ENCODE data around the gene LBH.

LBH gene

GRCh38 chr2:30217644-30218337, 13.5 kb upstream of the LBH start:
- DNase-seq, result no peak

DNA sequence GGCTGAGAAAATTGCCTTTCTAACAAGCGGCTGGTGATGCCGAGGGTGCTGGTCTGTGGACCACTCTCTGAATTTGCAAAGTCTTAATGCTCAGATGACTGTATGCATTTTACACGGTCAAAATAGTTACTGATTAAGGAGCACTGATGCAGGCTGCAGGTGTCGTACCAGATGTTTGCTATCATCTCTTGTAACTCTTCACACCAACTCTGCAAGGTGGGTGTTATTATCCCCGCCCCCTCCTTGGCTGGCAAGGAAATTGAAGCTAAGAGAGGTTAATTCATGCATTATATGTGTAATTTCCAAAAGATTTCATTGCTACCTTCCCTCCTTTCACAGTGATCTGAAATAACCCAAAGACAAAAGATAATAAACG, 13.0 kb upstream of the LBH start:
- DNase-seq, result no peak

DNA sequence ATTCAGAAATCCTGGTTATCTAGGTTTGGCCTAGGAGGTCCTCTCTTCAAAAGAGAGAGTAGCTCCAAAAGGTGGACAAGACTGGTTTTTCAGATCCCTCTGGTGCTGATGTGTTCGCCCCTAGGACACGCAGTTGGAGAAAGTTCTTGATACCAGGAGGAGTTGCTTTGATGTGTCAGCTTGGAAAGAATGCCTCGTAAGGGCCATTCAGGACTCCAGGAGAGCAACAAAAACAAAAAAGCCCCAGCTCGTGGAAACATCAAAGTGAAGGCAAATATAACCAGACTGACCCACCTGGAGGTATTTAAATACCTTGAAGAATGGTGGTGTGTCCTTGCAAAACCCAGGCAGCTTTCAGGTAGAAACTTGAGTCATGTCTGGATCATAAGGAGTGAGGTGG, 12.5 kb upstream of the LBH start:
- DNase-seq, result no peak

- DNase-seq, result no peak
These were observed 11.2 kb upstream of the LBH start for GRCh38 chr2:30219886-30220875.

DNA sequence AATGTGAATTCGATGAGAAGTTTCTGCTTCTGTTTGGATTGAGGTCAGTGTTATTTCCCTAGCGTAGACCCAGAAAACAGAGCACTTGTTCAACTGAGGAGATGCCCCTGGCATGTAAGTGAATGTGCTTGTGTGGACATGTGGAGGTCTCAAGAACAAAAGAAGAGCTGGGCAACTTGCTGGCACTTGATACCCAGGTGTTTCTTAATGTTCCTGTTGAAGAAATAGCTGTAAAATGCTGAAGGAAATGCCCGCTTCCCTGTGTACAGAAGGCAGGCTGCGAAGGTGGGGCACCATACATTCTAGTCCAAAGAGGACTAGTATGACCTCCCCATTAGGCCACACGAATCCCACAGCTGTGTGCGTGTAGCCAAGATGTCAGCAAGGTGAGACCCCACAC, 9.8 kb upstream of the LBH start:
- DNase-seq, result no peak

- no peak for DNase-seq
These were observed 9.3 kb upstream of the LBH start for GRCh38 chr2:30222031-30222430.

GRCh38 chr2:30222636-30223360, 8.5 kb upstream of the LBH start:
- DNase-seq, result no peak

- no peak for DNase-seq
These were observed 7.9 kb upstream of the LBH start for GRCh38 chr2:30223413-30223874.

GRCh38 chr2:30224151-30224550, 7.2 kb upstream of the LBH start:
- no peak for DNase-seq

GRCh38 chr2:30225131-30225762, 6.1 kb upstream of the LBH start:
- no peak for DNase-seq

- DNase-seq, result no peak
These were observed 4.9 kb upstream of the LBH start for GRCh38 chr2:30226144-30227032.

GRCh38 chr2:30229596-30229995, 1.7 kb upstream of the LBH start:
- DNase-seq, result no peak

DNA sequence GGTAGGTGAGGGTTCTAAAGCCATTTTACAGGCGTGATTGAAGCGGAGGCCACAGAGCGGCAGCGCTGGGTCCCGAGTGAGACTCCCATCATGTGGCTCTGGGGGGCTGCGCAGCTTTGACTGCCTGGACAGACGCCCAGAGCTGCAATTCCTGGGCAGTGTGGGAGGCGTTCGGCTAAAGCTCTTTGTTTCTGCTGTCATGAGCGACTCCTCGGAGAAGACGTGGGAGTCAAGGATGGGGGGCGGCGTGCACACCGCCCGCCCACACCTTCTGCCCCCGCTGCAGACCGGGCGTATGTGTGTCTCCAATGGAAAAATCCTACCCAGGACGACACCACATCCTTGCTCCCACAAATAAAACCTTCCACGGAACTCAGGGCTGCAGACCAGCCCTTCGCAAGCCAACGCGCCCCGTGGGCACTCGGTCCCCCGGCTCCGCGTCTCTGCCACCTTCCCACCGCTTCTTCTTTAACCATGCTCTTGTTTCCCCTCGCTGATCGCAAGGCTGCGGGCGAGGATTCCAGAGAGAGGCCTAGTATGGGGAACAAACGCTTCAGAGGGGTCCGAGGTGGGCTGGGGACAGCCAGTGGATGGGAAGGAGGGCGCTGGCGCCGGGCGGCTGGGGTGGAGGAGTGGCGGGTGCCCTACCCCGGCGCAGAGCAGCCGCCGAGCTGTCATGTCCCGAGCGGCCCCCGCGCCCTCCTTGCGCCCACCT, 680 bp upstream of the LBH start:
- DNase-seq, result peak; percentile 59

- DNase-seq, result peak; percentile 80
These were observed 864 bp downstream of the LBH start for GRCh38 chr2:30231996-30232800.

DNA sequence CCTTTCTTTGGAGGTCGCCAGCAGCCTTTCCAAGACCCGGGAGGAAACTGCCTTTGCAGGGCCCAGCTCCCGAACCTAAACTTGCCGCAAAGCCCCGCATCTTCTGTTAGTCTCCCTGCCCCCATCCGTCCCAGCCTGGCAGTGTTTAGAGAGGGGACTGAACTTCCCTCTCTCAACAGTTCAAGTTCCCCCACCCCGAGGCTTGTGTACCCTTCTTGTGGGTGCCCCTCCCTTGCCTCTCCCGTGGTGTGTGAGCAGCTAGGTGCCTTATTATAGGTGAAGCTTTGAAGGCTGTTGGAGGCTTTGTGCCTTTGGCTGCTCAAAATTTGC, 1.4 kb downstream of the LBH start:
- peak; percentile 61 for DNase-seq

DNA sequence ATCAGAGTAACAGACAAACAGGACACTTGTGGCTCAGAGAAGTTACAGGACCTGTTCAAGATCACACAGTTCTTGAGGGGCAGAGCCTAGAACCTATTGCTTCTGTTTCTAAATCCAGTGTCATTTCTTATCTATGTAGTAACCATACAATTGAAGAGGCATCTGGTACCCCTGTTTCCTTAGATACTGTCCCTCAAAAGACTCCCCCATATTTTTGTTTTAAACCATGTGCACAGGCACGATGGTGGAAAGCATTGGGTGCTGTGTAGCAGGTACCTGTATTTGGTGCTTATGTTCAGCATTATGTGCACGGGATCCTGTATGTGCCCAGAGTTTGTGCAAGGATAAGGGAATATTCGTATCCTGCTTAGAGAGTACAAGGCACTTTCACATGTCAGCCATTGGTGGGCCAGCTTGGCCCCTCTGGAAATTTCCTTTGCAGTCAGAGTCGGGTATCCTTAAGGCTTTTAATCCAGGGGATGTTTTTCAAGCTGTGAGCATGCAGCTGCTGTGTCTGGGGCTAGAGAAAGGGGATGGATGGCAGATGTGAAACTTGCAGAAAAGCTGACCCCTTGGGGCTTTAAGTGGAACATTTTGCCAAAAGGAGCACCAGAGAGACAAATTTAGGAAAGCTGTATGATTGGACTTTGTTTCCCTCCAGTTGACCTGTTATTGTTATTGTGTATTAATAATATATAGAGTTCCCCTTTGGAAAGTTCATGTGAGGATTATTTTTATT, 2.1 kb downstream of the LBH start:
- peak; percentile 24 for DNase-seq

DNA sequence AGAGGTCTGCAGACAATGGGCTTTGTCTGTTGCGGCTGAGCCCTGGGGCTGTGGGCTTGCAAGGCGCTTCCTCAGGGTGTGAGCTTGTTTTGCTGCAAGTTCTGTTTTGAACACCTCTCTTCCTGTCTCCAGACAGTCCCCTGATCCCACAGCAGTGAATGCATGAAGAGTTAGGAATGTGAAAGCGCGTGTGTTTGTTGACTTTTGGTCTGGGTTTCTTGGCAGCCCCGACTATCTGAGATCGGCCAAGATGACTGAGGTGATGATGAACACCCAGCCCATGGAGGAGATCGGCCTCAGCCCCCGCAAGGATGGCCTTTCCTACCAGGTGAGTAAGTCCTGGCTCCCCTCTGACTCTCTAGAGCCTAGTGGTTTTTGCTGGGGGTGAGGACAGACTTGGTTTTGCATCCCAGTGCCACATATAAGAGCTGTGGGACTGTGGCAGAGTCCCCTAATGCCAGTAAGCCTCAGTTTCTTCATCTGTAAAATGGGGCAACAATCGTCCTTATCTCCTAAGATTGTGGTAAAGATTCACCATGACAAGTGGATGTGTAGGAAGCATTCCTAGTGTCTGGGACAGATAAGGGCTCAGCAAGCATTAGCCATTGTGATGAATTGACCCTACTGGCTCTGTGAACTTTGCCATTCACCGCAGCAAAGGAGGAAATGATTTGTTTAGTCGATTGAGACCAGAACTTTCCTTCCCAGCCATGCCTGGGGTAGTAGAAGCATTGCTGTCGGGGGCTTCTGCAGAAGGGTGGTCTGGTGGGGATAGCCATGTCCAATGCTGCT, 3.0 kb downstream of the LBH start:
- DNase-seq, result peak; percentile 74

GRCh38 chr2:30235008-30235655, 3.8 kb downstream of the LBH start:
- DNase-seq, result peak; percentile 77

All from stimulated activated CD8-positive, alpha-beta memory T cell treated with anti-CD3 and anti-CD28 coated beads, Interleukin-4, amount 100 ng/mL, for 48 hours (primary cell).